ENCODE results near the gene TDRD7. TPM values are rescaled to one million over a fixed set of nuclear protein-coding genes. Genes with fewer than 3 reads are reported as not detected.

The TDRD7 gene
- total RNA-seq, 4 donors from 2014 or later, result 4.2 to 13.0 (median 8.3) TPM

DNA sequence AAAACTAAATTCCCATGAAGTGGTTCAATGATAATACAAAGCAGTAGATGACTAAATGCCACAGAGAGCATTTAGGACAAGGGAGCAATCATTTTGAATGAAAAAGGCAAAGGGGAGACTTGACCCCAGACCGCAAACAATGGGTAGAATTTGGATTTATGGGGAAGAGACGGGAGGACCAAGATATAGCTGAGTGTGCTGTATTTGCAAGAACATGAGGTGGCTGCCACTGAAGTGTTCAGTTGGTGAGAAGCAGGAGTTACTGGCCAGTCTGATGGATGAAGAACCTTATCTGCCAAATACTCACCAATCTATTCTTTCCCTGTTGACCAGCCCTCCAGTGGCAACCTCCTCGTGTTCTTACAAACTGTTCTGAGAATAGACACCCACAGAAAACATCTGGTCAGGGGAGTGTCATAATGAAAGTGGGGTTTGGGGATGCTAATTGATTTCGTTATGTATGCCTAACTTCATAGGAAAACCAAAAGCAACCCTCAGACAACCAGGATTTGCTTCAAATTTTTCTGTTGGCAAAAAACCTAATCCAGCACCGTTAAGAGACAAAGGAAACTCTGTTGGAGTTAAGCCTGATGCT, 19.8 kb downstream of the TDRD7 start:
- 85% methylated on average over 5 of the region's 5 CpGs for WGBS
- no peak for DNase-seq (ENCODE audit: low spot score in 2 of 2)
- no peaks in the 10 kb centered on the region for H3K27me3 ChIP-seq
- H3K9me3 ChIP-seq, result no peaks in the 10 kb centered on the region
- peaks cover 2% of the 10 kb centered on the region for H3K4me1 ChIP-seq
- H3K36me3 ChIP-seq, result peaks cover 35% of the 10 kb centered on the region
- H3K4me3 ChIP-seq, result no peak overlapping the region
- H3K27ac ChIP-seq, result no peak overlapping the region
- TF ChIP-seq POLR2A (IDR thresholded peaks at IDR 0.05), result no peak
- TF ChIP-seq EP300 (IDR thresholded peaks at IDR 0.05), result no peak

DNA sequence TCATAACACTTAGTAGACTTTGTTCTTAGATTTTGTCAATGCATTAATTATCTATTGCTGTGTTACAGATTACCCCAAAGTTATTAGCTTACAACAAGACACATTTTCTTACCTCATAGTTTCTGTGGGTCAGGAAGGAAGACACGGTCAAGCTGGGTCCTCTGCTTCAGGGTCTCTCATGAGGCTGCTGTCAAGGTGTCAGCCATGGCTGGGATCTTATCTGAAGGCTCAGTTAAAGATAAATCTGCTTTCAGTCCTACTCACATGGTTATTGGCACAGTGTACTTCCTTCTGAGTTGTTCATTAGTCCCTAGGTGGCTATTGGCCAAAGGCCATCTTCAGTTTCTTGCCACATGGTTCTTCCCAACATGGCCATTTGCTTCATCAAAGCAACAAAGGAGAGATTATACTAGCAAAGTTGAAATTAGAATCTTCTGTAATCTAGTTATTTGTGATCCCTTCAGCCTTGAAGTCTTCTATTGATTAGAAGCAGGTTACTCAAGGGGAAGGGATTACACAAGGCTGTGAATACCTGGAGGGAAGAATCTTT, 25.2 kb downstream of the TDRD7 start:
- Histone ChIP-seq H3K4me3 (no peak overlapping the region), H3K36me3 (peaks cover 21% of the 10 kb centered on the region), H3K4me1 (peaks cover 8% of the 10 kb centered on the region), H3K9me3 (no peaks in the 10 kb centered on the region), H3K27ac (no peak overlapping the region), H3K27me3 (no peaks in the 10 kb centered on the region)
- no peak for DNase-seq (ENCODE audit: low spot score in 2 of 2)
- TF ChIP-seq, protein P1, sequence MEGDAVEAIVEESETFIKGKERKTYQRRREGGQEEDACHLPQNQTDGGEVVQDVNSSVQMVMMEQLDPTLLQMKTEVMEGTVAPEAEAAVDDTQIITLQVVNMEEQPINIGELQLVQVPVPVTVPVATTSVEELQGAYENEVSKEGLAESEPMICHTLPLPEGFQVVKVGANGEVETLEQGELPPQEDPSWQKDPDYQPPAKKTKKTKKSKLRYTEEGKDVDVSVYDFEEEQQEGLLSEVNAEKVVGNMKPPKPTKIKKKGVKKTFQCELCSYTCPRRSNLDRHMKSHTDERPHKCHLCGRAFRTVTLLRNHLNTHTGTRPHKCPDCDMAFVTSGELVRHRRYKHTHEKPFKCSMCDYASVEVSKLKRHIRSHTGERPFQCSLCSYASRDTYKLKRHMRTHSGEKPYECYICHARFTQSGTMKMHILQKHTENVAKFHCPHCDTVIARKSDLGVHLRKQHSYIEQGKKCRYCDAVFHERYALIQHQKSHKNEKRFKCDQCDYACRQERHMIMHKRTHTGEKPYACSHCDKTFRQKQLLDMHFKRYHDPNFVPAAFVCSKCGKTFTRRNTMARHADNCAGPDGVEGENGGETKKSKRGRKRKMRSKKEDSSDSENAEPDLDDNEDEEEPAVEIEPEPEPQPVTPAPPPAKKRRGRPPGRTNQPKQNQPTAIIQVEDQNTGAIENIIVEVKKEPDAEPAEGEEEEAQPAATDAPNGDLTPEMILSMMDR (IDR thresholded peaks at IDR 0.05), result no peak
- TF ChIP-seq POLR2A (IDR thresholded peaks at IDR 0.05), result no peak
- TF ChIP-seq POLR2AphosphoS5 (IDR thresholded peaks at IDR 0.05), result no peak
- TF ChIP-seq EP300 (IDR thresholded peaks at IDR 0.05), result no peak
- WGBS, result 79% methylated on average over 1 of the region's 1 CpG

DNA sequence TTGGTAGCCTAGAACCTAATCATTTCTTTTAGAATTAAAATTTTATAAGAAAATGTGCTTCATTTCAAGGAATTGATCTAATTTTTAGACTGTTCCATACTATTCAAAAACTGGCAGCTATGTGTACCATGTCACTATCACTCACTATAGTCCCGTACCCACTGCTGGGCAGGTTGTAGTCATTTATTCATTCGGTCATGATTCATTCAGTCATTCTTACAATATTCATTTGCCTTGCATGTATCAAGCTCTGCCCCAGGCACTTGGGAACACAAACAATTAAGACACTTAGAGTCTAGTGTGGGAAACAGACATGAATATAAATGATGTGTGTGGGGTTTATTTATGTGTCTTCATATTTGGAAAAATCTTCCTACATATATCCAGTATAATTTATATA, 26.4 kb downstream of the TDRD7 start:
- 88% methylated on average over 2 of the region's 2 CpGs for WGBS
- H3K4me1 ChIP-seq, result peaks cover 8% of the 10 kb centered on the region
- no peak overlapping the region for H3K27ac ChIP-seq
- H3K36me3 ChIP-seq, result peaks cover 19% of the 10 kb centered on the region
- no peak overlapping the region for H3K4me3 ChIP-seq
- DNase-seq (ENCODE audit: low spot score in 2 of 2), result no peak
- TF ChIP-seq POLR2A (IDR thresholded peaks at IDR 0.05), result no peak
- TF ChIP-seq EP300 (IDR thresholded peaks at IDR 0.05), result no peak
- TF ChIP-seq, protein P1 (IDR thresholded peaks at IDR 0.05), result no peak
- no peak for TF ChIP-seq POLR2AphosphoS5 (IDR thresholded peaks at IDR 0.05)
- no peaks in the 10 kb centered on the region for H3K27me3 ChIP-seq
- H3K9me3 ChIP-seq, result no peaks in the 10 kb centered on the region

DNA sequence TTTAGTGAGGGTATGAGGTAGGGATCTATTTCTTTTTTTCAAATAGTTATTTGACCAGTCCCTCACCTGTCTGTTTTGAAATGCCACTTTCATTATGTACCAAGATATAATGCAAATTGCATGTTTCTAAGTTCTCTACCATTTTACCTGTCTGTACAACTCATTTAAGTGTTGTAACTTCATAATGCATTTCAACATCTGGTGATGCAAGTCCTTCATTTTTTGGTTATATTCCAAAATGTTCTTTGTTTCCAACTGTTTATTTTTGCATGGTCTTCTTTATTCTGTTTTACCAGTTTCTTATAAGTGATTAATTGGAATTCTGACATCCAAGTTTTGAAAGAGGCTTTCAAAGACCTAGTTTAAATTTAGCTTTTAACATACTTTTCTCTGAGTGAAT, 26.8 kb downstream of the TDRD7 start:
- H3K27ac ChIP-seq, result no peak overlapping the region
- peaks cover 19% of the 10 kb centered on the region for H3K36me3 ChIP-seq
- H3K9me3 ChIP-seq, result no peaks in the 10 kb centered on the region
- TF ChIP-seq EP300 (IDR thresholded peaks at IDR 0.05), result no peak
- no peak for TF ChIP-seq POLR2AphosphoS5 (IDR thresholded peaks at IDR 0.05)
- no peak for TF ChIP-seq POLR2A (IDR thresholded peaks at IDR 0.05)
- TF ChIP-seq, protein P1 (IDR thresholded peaks at IDR 0.05), result no peak
- H3K27me3 ChIP-seq, result no peaks in the 10 kb centered on the region
- peaks cover 8% of the 10 kb centered on the region for H3K4me1 ChIP-seq
- no peak overlapping the region for H3K4me3 ChIP-seq
- DNase-seq (ENCODE audit: low spot score in 2 of 2), result no peak

DNA sequence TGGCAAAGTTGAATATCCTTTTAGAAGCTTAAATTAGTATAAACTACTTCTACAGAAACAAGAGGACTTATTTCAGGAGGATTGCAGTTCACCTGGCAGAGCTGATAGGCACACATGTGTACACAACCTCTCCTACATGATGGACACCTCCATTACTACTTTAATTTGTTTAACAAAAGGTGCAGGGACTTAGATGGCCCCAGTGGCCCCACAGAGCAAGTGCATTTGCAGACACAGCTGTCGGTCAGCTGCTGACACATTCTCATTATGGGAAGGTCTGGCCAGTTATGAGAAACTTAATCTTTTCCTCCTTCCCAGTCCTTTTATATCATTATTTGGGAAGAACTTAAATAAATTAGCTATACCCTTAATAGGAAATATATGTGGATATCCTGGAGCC, 28.3 kb downstream of the TDRD7 start:
- no peak for DNase-seq (ENCODE audit: low spot score in 2 of 2)
- no peaks in the 10 kb centered on the region for H3K9me3 ChIP-seq
- no peak for TF ChIP-seq EP300 (IDR thresholded peaks at IDR 0.05)
- TF ChIP-seq POLR2A (IDR thresholded peaks at IDR 0.05), result no peak
- no peak for TF ChIP-seq POLR2AphosphoS5 (IDR thresholded peaks at IDR 0.05)
- TF ChIP-seq, protein P1 (IDR thresholded peaks at IDR 0.05), result no peak
- peaks cover 8% of the 10 kb centered on the region for H3K4me1 ChIP-seq
- H3K36me3 ChIP-seq, result peaks cover 19% of the 10 kb centered on the region
- no peaks in the 10 kb centered on the region for H3K27me3 ChIP-seq
- 94% methylated on average over 1 of the region's 1 CpG for WGBS
- H3K27ac ChIP-seq, result no peak overlapping the region
- H3K4me3 ChIP-seq, result no peak overlapping the region
